GM19238 (cell line): ENCODE measurements around the gene TXNL4A.
A peak's percentile ranks its signal among the peaks of the same experiment; 100 is the strongest.
"Not testable (repeated sequence)": the region's sequence is repeated elsewhere in the genome, so short reads cannot be mapped to it uniquely, and the experiment has no call there.

Experiments
- DNase-seq: peaks from one replicate; pipeline ENCODE4 v3.0.0; 2011; ENCODE audit warnings: low spot score; ENCODE audit not compliant: insufficient read length

Gene TXNL4A

GRCh38 chr18:79999701-80000100, 11.3 kb upstream of the TXNL4A start:
- not testable (repeated sequence) for DNase-seq

DNA sequence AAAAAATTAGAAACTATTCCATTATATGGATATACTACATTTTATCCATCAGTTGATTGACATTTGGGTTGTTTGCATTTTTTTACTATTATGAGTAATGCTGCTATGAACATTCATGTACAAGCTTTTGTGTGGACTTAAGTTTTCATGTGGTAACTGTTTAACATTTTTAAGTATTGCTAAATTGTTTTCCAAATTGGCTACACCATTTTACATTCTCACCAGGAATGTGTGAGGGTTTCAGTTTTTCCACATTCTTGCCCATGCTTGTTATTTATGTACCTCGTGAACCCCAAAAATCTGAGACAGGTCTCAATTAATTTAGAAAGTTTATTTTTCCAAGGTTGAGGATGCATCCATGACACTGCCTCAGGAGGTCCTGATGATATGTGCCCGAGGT, 3.1 kb upstream of the TXNL4A start:
- no peak for DNase-seq

DNA sequence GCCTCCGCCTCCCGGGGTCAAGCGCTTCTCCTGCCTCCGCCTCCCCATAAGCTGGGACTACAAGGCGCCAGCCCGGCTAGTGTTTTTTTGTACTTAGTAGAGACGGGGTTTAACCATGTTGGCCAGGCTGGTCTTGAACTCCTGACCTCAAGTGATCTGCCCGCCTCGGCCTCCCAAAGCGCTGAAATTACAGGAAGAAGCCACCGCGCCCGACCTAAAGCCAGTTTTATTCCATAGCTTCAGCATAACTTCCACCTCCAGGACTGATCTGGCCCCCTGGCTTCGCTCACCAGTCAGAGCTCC, 783 bp upstream of the TXNL4A start:
- no peak for DNase-seq

- peak; percentile 79 for DNase-seq
Observed at GRCh38 chr18:79988071-79988450, 302 bp downstream of the TXNL4A start.

- DNase-seq = no peak
Observed at GRCh38 chr18:79987566-79987965, 797 bp downstream of the TXNL4A start.

DNA sequence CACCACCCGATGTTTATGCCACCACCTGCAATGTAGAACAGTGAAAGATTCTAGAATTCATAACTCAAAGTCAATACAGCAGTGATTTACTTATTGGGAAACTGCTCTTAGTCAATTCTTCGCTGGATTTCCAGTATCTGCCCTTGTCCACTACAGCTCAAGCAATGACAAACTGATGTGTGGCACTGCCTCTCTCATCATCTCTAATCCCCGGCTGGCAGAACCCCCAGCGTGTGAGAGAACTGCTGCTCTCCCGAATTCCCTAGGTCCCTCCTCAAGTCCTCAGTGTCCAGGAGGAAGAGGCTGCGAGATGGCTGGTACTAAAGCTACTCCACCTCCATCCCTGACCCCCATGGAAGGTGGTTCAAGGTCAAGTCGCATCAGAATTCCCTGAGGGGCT, 1.6 kb downstream of the TXNL4A start:
- no peak for DNase-seq

GRCh38 chr18:79985172-79985571, 3.2 kb downstream of the TXNL4A start:
- no peak for DNase-seq

DNA sequence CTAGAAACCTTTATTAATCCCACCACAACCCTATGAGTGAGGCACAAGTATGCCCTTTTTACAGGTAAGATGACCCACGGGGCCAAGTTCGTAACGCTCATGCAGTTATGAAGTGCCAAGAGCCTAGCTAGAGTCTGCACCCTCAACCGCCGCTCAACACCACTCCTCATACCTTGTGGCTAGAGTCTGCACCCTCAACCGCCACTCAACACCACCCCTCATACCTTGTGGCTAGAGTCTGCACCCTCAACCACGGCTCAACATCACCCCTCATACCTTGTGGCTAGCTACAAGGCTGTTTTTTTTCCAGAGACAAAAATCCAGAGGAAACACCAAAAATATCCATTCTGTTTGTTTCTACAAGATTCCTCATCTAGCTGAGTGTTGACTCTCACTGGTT, 4.6 kb downstream of the TXNL4A start:
- DNase-seq = no peak

- DNase-seq = no peak
Observed at GRCh38 chr18:79983253-79983652, 5.1 kb downstream of the TXNL4A start.

DNA sequence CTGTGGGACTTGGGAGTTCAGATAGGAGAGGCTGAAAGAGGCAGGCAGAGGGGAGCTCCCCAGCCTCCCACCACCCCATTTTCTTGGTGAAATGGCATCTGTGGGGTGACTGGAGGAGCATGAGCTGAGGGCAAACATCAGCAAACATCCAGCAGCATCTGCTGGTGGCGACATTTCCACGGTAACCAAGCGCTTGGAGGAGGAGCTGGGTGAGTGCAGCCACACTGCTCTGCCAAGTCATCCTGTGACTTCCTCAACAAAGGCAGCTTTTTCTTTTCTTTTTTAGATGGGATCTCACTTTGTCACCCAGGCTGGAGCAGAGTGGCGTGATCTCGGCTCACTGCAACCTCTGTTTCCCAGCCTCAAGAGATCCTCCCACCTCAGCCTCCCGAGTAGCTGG, 5.6 kb downstream of the TXNL4A start:
- no peak for DNase-seq

DNA sequence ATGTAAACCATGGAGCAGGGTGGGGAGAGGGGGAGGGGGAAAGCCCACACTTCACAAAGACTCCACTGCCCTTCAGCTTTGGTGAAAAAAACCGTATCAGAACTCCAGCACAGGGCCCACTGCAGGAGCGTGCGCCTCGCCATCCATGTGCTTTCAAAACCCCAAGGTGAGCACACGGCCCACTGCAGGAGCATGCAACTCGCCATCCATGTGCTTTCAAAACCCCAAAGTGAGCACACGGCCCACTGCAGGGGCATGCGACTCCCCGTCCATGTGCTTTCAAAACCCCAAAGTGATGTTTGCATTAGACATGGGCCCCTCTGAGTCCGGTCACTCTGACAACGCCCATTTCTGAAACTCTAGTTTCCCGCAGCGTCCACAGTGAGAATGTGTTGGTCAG, 7.8 kb downstream of the TXNL4A start:
- no peak for DNase-seq

GRCh38 chr18:79979843-79980242, 8.5 kb downstream of the TXNL4A start:
- no peak for DNase-seq

GRCh38 chr18:79975985-79976680, 12.2 kb downstream of the TXNL4A start:
- no peak for DNase-seq

DNA sequence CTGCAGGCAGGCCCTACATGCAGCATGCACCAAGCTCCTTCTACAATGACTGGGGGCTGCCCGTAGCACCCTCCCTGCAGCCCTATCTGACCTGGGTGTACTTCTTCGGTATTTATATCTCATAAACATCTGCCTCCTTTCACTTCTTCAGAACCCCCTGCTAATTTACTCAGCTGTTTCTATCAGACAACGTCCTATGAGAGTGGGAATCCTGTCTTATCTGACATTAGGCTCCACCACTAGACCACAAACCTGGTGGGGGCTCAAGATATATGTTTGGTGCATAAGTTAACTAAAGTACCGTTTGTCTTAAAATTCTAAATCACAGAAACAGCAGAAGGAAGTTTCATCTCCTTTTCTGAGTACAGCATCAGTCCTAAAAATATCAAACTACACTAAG, 13.3 kb downstream of the TXNL4A start:
- no peak for DNase-seq

DNA sequence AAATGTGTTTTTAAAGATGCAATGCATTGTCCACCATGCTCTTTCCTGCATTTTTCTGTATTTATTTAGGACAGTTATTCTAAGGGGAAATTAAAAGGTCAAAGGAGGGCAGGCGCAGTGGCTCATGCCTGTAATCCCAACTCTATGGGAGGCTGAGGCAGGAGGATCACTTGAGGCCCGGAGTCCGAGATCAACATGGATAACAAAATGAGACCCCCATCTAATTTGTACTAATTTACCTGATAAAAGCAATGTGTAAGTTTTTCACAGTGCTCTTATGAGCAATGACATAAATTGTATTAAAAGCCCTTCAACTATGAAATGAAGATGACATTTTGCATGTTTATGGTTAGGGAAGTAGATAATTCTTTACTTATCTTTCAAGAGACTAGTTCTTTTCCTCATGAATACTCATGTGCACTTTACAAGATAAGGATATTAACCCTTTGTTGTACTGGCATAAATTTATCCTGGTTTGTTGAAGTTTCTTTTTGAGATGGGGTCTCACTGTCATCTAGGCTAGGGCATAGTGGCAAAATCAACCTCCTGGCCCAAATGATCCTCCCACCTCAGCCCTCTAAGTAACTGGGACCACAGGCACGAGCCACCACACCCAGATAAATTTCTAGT, 14.2 kb downstream of the TXNL4A start:
- no peak for DNase-seq

DNA sequence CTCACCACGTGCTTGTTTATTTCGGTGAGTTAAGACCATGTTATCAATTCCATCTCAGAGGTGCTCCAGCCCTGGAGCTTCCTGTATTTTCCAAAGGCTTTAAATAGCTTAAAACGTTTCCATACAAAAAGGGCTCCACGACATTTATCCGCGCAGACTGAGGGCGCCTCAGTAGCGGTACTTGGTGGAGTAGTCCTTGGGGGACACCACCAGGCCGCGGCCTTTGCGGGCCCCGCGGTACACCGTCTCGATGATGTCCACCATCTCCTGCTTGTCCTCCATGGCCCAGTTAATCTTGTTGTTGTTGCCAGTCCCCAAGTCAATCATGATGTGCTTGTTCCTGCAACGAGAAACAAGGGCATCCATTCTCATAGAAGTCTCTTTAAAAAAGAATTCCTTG, 14.8 kb downstream of the TXNL4A start:
- DNase-seq = no peak

DNA sequence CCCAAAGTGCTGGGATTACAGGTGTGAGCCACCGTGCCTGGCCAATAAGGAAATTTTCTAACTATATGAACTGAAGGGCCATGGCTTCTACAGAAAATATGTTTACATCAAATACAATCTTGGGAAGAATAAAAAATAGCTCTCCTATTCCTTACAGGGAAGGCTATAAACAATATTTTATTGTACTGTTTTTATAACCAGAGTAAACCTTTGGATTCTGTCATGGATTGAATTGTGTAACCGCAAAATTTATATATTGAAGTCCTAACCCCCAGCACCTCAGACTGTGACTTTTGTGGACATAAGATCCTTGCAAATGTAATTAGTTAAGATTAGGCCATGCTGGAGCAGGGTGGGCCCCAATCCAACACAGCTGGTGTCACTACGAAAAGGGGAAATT, 15.6 kb downstream of the TXNL4A start:
- no peak for DNase-seq

DNA sequence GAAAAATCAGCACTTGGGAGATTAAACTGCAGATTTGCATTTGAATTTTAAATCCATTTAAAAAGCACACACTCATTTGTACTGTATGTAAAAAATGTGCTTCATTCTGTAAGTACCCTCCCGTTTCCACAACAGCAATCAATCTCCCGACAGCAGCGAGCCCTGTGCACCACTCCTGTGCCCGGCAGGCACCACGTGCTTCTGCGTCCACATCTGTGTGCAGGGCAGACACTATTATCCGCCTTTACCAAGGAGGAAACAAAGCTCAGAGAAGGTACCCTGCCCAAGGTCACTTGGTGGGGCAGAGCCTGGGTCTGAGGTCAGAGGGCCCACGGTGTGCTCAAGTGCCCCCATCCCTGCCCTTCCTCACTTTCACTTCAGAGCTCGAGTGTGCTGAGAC, 16.4 kb downstream of the TXNL4A start:
- DNase-seq = no peak

DNA sequence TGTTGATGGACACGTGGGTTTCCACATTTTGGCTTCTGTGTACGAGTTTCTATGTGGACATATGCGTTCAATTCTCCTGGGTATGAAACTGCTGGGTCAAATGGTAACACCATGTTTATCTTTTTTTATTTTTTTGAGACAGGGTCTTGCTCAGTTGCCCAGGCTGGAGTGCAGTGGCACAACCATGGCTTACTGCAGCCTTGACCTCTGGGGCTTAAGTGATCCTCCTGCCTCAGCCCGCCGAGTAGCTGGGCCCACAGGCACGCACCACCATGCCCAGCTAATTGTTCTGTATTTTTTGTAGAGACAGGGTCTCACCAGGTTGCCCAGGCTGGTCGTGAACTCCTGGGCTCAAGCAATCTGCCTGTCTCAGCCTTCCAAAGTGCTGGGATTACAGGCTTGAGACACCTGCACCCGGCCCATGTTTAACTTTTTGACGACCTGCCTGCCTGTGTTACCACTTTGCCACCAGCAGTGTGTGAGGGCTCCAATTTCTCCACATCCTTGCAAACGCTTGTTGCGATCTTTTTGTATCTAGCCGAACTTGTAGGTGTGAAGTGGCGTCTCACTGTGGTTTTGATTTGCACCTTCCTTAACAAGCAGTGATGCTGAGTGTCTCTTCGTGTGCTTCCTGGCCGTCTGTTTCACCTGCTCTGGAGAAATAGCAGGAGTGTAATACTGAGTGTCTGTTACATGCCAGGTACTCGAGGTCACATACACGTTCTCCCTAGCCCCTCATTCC, 17.0 kb downstream of the TXNL4A start:
- DNase-seq = no peak

DNA sequence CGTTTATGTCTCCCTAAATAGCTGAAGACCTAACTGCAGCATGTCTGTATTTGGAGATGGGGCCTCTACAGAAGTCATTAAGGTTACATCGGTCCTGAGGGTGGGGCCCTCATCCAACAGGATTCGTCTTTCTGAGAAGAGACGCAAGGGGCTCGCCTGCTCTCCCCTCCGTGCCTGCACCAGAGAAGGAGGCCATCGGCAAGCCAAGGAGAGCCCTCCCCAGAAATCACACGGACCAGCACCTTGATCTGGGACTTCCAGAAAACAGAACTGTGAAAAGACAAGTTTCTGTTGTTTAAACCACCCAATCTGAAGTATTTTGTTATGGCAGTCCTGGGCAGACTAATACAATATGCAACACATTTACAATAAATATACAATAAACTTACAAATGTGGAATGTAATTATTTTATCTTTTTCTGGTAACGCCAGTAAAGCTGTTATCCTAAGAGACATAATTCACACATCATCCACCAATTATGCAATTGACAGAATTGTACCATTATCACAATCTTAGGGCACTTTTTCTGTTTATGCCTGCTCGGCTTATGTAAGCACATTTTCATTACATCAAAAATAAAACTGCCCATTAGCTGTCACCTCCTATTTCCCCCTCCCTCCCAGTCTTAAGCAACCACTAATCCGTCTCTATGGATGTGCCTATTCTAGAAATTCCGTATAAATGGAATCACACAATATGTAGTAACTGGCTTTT, 17.8 kb downstream of the TXNL4A start:
- DNase-seq = no peak

DNA sequence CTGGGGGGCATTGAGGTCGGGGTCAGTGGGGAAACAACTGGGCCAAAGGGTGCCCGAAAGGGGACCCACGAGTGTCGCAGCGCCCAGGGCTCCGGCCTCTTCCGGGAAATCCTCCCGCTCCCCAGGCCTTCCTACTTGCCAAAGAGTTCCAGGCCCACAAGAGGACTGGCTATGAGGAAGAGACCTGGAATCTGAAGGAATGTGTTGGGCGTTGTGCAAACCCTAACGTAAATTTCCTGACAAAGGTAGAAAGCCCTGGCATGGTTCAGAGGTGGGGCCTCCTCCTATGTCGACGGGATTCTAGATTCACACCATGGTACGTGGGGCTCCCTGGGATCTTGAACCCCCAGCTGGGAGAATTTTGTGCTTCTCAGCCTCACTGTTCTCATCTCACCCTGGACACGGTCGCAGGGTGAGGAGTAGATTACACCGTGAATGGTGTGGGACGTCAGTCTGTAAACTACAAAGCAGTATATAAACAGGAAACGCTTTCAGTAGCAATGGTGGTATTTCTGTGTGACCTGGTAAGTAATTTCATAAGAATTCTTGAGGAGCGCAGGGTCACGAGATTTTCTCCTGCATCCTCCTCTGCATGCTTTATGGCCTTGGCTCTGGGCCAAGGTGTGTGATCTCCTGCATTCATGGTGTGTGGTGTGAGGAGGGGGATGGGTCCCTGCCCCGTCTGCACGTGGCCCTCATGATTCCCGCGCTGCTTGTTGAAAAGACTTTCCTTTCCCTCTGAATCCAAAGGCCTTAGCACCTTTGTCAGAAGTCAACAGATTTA, 23.1 kb downstream of the TXNL4A start:
- no peak for DNase-seq
